Fibroblast of lung (primary cell): ENCODE data around the gene SLC12A4. TPM values are rescaled to one million over a fixed set of nuclear protein-coding genes. Genes with fewer than 3 reads are reported as not detected.

Source experiments
- DNase-seq, 2 donors: peaks; one replicate each; pipeline versions ENCODE4 v3.0.0 to v3.0.0-alpha.2; 2010; ENCODE audit warnings: low read depth in 2 of 2
- H2AFZ ChIP-seq: 2 replicates; pipeline ENCODE4 v1.5.1; 2012; ENCODE audit warnings: low read length, control low read depth, inconsistent platforms
- H3K27ac ChIP-seq: 2 replicates; pipeline ENCODE4 v1.5.1; 2011; ENCODE audit warnings: low read length, control low read depth; ENCODE audit not compliant: insufficient read depth
- H3K27me3 ChIP-seq: 2 replicates; pipeline ENCODE4 v1.5.1; 2011; ENCODE audit warnings: mild to moderate bottlenecking, low read length; ENCODE audit not compliant: control insufficient read depth, insufficient read depth
- H3K36me3 ChIP-seq: 2 replicates; pipeline ENCODE4 v1.5.1; 2011; ENCODE audit warnings: low read length; ENCODE audit not compliant: control insufficient read depth, insufficient read depth
- H3K4me1 ChIP-seq: 2 replicates; pipeline ENCODE4 v1.5.1; 2011; ENCODE audit warnings: low read length; ENCODE audit not compliant: control insufficient read depth, insufficient read depth; ENCODE audit errors: extremely low read depth
- H3K4me2 ChIP-seq: 2 replicates; pipeline ENCODE4 v1.5.1; 2011; ENCODE audit warnings: low read length, control low read depth; ENCODE audit not compliant: insufficient read depth; ENCODE audit errors: extremely low read depth
- H3K4me3 ChIP-seq, 4 experiments: fragments of 200-600 bp in 1 of 4; sonication (generic) in 1 of 4; replicated peaks in 1 of 4; 2 replicates each; pipeline ENCODE4 v1.5.1; 2011 to 2016; ENCODE audit warnings: low read length in 4 of 4, low read depth in 3 of 4, mild to moderate bottlenecking in 3 of 4, control low read depth in 2 of 4, inconsistent platforms in 1 of 4, mixed read lengths in 1 of 4; ENCODE audit not compliant: insufficient read depth in 1 of 4; ENCODE audit errors: control extremely low read depth in 1 of 4
- H3K79me2 ChIP-seq: 2 replicates; pipeline ENCODE4 v1.5.1; 2012; ENCODE audit warnings: mild to moderate bottlenecking, low read length, inconsistent platforms; ENCODE audit not compliant: control insufficient read depth, insufficient read depth
- H3K9ac ChIP-seq: 2 replicates; pipeline ENCODE4 v1.5.1; 2011; ENCODE audit warnings: mild to moderate bottlenecking, low read length, control low read depth; ENCODE audit not compliant: insufficient read depth
- H3K9me3 ChIP-seq: 2 replicates; pipeline ENCODE4 v1.5.1; 2012; ENCODE audit warnings: low read depth, low read length; ENCODE audit not compliant: control insufficient read depth, insufficient read depth
- H4K20me1 ChIP-seq: 2 replicates; pipeline ENCODE4 v1.5.1; 2011; ENCODE audit warnings: low read length; ENCODE audit not compliant: control insufficient read depth, insufficient read depth; ENCODE audit errors: extremely low read depth
- CTCF ChIP-seq, 2 donors: IDR thresholded peaks in 1 of 2; conservative IDR thresholded peaks in 1 of 2; 1 replicate in 1 of 2; 2 replicates in 1 of 2; pipeline ENCODE4 v1.5.1; 2011 to 2012; ENCODE audit warnings: low read length in 2 of 2, control low read depth in 1 of 2, inconsistent platforms in 1 of 2, low read depth in 1 of 2, mild to moderate bottlenecking in 1 of 2
- EZH2 ChIP-seq: IDR thresholded peaks from 2 replicates; pipeline ENCODE4 v1.5.1; 2012; ENCODE audit warnings: low read length, control low read depth, mild to moderate bottlenecking; ENCODE audit errors: missing control alignments
- polyA plus RNA-seq, 2 donors: library from polyadenylated mRNA; depleted of rRNA in 1 of 2; stranded (reverse) in 1 of 2; unstranded in 1 of 2; fragments of >200 nt; gene quantifications; 2 replicates each; pipeline ENCODE4 v1.2.1, GENCODE V29; 2011 to 2012; ENCODE audit warnings: missing spikeins in 1 of 2
- total RNA-seq: library from RNA; depleted of rRNA; stranded (reverse); fragments of >200 nt; gene quantifications from 2 replicates; pipeline ENCODE4 v1.2.1, GENCODE V29; 2014

Gene SLC12A4
- total and polyA plus RNA-seq, 2 donors (not counting 1 experiment from before 2014, with no cell fraction given) = 42.2 to 120 TPM

GRCh38 chr16:67993207-67994039 is 25.0 kb upstream of the SLC12A4 start:
- peaks cover 2% of the 10 kb centered on the region for H3K4me1 ChIP-seq
- no peak overlapping the region for H3K27ac ChIP-seq
- H3K4me3 ChIP-seq = peak overlapping the region in 1 of 4 experiments; percentile 41
- no peaks in the 10 kb centered on the region for H3K36me3 ChIP-seq
- peak overlapping the region; percentile 80 for H2AFZ ChIP-seq
- no peaks in the 10 kb centered on the region for H4K20me1 ChIP-seq
- peak overlapping the region; percentile 26 for H3K9ac ChIP-seq
- no peak for TF ChIP-seq EZH2
- peak; percentile 70 to 73 for TF ChIP-seq CTCF (conservative IDR thresholded peaks at IDR 0.05 in 1 of 2, IDR thresholded peaks at IDR 0.05 in 1 of 2; ENCODE audit: low read depth in 1 of 2, low read length in 2 of 2)
- H3K27me3 ChIP-seq = no peaks in the 10 kb centered on the region
- peak overlapping the region; percentile 66 for H3K4me2 ChIP-seq
- H3K79me2 ChIP-seq = no peaks in the 10 kb centered on the region
- peak; percentile 50 to 60 for DNase-seq
- no peaks in the 10 kb centered on the region for H3K9me3 ChIP-seq

DNA sequence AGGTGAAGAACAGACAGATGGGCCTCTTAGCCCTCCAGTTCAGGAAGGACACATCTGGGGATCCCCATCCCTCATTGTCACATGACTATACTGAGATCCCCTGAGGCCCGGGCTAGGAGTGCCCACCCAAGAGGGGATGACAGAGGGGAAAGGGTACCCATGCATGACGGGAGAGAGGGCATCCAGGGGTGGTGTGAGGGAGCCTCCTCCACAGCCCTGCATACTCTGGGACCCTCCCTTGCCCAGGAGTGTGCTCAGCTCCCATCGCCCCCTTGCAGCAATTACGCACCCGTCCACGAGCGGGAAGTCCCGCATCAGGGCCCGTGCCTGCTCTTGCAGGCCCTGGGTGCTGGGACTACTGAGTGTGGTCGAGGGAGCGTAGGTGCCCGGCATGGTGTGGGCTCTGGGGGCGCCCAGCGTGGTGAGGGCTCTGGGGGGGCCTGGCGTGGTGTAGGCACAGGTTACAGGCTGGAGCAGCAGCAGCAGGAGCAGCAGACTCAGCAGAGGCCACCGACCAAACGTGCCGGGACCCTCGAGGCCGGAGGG is 24.3 kb upstream of the SLC12A4 start:
- Histone ChIP-seq H3K27me3 (no peaks in the 10 kb centered on the region), H3K4me2 (no peak overlapping the region), H3K27ac (no peak overlapping the region), H2AFZ (no peak overlapping the region), H3K4me1 (peaks cover 3% of the 10 kb centered on the region), H3K9me3 (no peaks in the 10 kb centered on the region), H4K20me1 (no peaks in the 10 kb centered on the region), H3K9ac (no peak overlapping the region), H3K4me3 (no peak overlapping the region), H3K36me3 (no peaks in the 10 kb centered on the region), H3K79me2 (no peaks in the 10 kb centered on the region)
- DNase-seq = no peak
- no peak for TF ChIP-seq CTCF (conservative IDR thresholded peaks at IDR 0.05 in 1 of 2, IDR thresholded peaks at IDR 0.05 in 1 of 2; ENCODE audit: low read depth in 1 of 2, low read length in 2 of 2)
- TF ChIP-seq EZH2 = no peak

DNA sequence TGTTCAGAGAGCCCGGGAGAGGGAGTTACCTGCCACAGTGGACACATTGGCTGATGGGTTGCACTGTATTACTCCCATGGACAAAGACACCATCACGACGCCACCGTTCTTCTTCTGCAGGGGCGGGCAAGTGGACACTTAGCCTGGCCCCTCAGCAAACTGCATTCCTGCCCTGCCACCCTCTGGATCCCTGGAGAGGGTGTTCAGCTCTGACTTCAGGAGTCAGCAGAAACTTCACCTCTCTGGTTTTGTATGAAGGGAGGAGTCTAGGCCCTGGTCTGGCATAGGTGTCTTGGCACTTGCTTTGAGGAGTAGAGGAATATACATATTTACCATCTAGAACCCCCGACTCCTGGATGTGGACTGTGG is 21.6 kb upstream of the SLC12A4 start:
- no peak for DNase-seq
- TF ChIP-seq CTCF (conservative IDR thresholded peaks at IDR 0.05 in 1 of 2, IDR thresholded peaks at IDR 0.05 in 1 of 2; ENCODE audit: low read depth in 1 of 2, low read length in 2 of 2) (no peak), EZH2 (no peak)
- no peak overlapping the region for H3K27ac ChIP-seq

More for the DNA sequence above, 21.6 kb upstream of the SLC12A4 start:
- H3K9ac ChIP-seq = no peak overlapping the region
- H3K27me3 ChIP-seq = no peaks in the 10 kb centered on the region
- H3K36me3 ChIP-seq = no peaks in the 10 kb centered on the region
- no peaks in the 10 kb centered on the region for H3K9me3 ChIP-seq
- peaks cover 4% of the 10 kb centered on the region for H3K4me1 ChIP-seq
- H2AFZ ChIP-seq = no peak overlapping the region
- no peaks in the 10 kb centered on the region for H4K20me1 ChIP-seq
- H3K4me2 ChIP-seq = no peak overlapping the region
- no peaks in the 10 kb centered on the region for H3K79me2 ChIP-seq
- H3K4me3 ChIP-seq = no peak overlapping the region
